K562 (cell line): ENCODE data around the gene FHIT. TPM values are rescaled to one million over a fixed set of nuclear protein-coding genes. Genes with fewer than 3 reads are reported as not detected.

Experiments
- ATAC-seq: fragments of 200-7000 bp; cut with Tn5 transposase; 3 replicates; pipeline ENCODE4 v1.9.1; 2020; ENCODE audit warnings: moderate library complexity
- BruUV-seq: library from RNA; stranded (reverse); fragments of 400-500 nt; replicated peaks from 2 replicates; lab custom pipeline; 2021; lab: Mats Ljungman, UMichigan
- CTCF ChIA-PET: fragments of 300-600 bp; formaldehyde crosslinking; extraction: SDS; loops from one replicate; lab custom pipeline; 2021; ENCODE audit warnings: low intra/inter-chr PET ratio; lab: Yijun Ruan, JAX
- POLR2A ChIA-PET: fragments of 300-600, 350-650 bp; sonication (Branson Sonifier 250); formaldehyde crosslinking; extraction: SDS; loops from one replicate; lab custom pipeline; 2021; ENCODE audit warnings: antibody characterized with exemption, inconsistent platforms; lab: Yijun Ruan, JAX
- DNase-seq, 4 experiments: peaks; one replicate each; pipeline versions ENCODE4 v3.0.0 to v3.0.0-alpha.2; 2011 to 2018; ENCODE audit warnings: low spot score in 3 of 4, mixed read lengths in 3 of 4; ENCODE audit errors: extremely low read depth in 1 of 4
- FAIRE-seq: peaks from 2 replicates; lab custom pipeline; 2011; peaks lifted over from hg19 to GRCh38; lab: Jason Lieb, UNC
- H2AFZ ChIP-seq: 2 replicates; pipeline ENCODE4 v1.6.0; 2011; ENCODE audit warnings: low read depth, low read length, control low read depth, inconsistent platforms
- H3K27ac ChIP-seq: fragments of 200-600 bp; 3 replicates; pipeline ENCODE4 v1.8.0; 2011; ENCODE audit warnings: low read depth, mild to moderate bottlenecking, control low read depth, inconsistent platforms, low read length, moderate library complexity, mixed read lengths; ENCODE audit errors: extremely low read depth
- H3K27me3 ChIP-seq, 2 experiments: fragments of 300-600 bp in 1 of 2; 2 replicates in 1 of 2; 3 replicates in 1 of 2; pipeline versions ENCODE4 v1.6.0 to v1.8.0; 2011; ENCODE audit warnings: inconsistent platforms in 2 of 2, low read length in 2 of 2, mild to moderate bottlenecking in 1 of 2, mixed read lengths in 1 of 2, moderate library complexity in 1 of 2; ENCODE audit not compliant: control insufficient read depth in 2 of 2, insufficient read depth in 2 of 2
- H3K36me3 ChIP-seq: fragments of 300-600 bp; 3 replicates; pipeline ENCODE4 v1.8.0; 2011; ENCODE audit warnings: mild to moderate bottlenecking, low read length, inconsistent platforms; ENCODE audit not compliant: control insufficient read depth, insufficient read depth
- H3K4me1 ChIP-seq, 2 experiments: fragments of 200-600 bp in 1 of 2; replicated peaks in 1 of 2; 2 replicates in 1 of 2; 3 replicates in 1 of 2; pipeline versions ENCODE4 v1.5.1 to v1.8.0; 2011; ENCODE audit warnings: inconsistent platforms in 2 of 2, low read length in 2 of 2, mild to moderate bottlenecking in 1 of 2, mixed read lengths in 1 of 2, moderate library complexity in 1 of 2; ENCODE audit not compliant: control insufficient read depth in 2 of 2, insufficient read depth in 2 of 2
- H3K4me2 ChIP-seq: 2 replicates; pipeline ENCODE4 v1.6.1; 2011; ENCODE audit warnings: low read length, control low read depth, inconsistent platforms, mixed read lengths; ENCODE audit not compliant: insufficient read depth
- H3K4me3 ChIP-seq: fragments of 200-600 bp; sonication (generic), shearing (Covaris generic); 2 replicates; pipeline ENCODE4 v1.5.1; 2016; ENCODE audit warnings: control low read depth, inconsistent platforms
- H3K79me2 ChIP-seq: fragments of 200-600 bp; 3 replicates; pipeline ENCODE4 v1.8.0; 2011; ENCODE audit warnings: low read length, inconsistent platforms; ENCODE audit not compliant: control insufficient read depth, insufficient read depth
- H3K9ac ChIP-seq, 2 experiments: 2 replicates each; pipeline versions ENCODE4 v1.6.0 to v1.6.1; 2011; ENCODE audit warnings: low read depth in 2 of 2, low read length in 2 of 2, control low read depth in 1 of 2, inconsistent platforms in 1 of 2, mild to moderate bottlenecking in 1 of 2, mixed read lengths in 1 of 2; ENCODE audit not compliant: insufficient read depth in 1 of 2
- H3K9me1 ChIP-seq: one replicate; pipeline ENCODE4 v1.6.0; 2011; ENCODE audit warnings: inconsistent platforms, mild to moderate bottlenecking, low read length, moderate library complexity; ENCODE audit not compliant: control insufficient read depth, insufficient read depth
- H3K9me3 ChIP-seq: replicated peaks from 2 replicates; pipeline ENCODE4 v1.5.1; 2011; ENCODE audit warnings: low read depth, low read length, inconsistent platforms; ENCODE audit not compliant: control insufficient read depth, insufficient read depth
- H4K20me1 ChIP-seq: replicated peaks from 2 replicates; pipeline ENCODE4 v1.6.1; 2011; ENCODE audit warnings: low read length, inconsistent platforms, mixed read lengths; ENCODE audit not compliant: control insufficient read depth, insufficient read depth
- ARID3A ChIP-seq: IDR thresholded peaks from 2 replicates; pipeline ENCODE4 v1.6.1; 2012; ENCODE audit warnings: low read depth, low read length, improper control_type of control experiment, borderline replicate concordance
- DDX20 ChIP-seq: fragments of 450-650 bp; IDR thresholded peaks from 2 replicates; pipeline ENCODE4 v1.6.1; 2016; ENCODE audit warnings: missing genetic modification characterization, low read depth, mild to moderate bottlenecking, missing compliant biosample characterization, moderate library complexity
- MCM2 ChIP-seq: fragments of 450-650 bp; IDR thresholded peaks from 2 replicates; pipeline ENCODE4 v1.6.1; 2017; ENCODE audit warnings: low read depth, mild to moderate bottlenecking
- PCBP2 ChIP-seq: fragments of 200-400 bp; formaldehyde crosslinking; IDR thresholded peaks from 2 replicates; pipeline ENCODE4 v1.6.1; 2018; ENCODE audit warnings: low read length, low read depth, mild to moderate bottlenecking, moderate library complexity; ENCODE audit not compliant: poor library complexity, severe bottlenecking
- PRPF4 ChIP-seq: fragments of 200-400 bp; formaldehyde crosslinking; IDR thresholded peaks from one replicate; pipeline ENCODE4 v1.6.1; 2017; ENCODE audit warnings: low read length, low read depth, mild to moderate bottlenecking; ENCODE audit not compliant: insufficient read depth, poor library complexity, severe bottlenecking
- RFX1 ChIP-seq: fragments of 450-650 bp; IDR thresholded peaks from 2 replicates; pipeline ENCODE4 v1.6.1; 2016; ENCODE audit warnings: mild to moderate bottlenecking, moderate library complexity
- STAT6 ChIP-seq: sonication (generic); formaldehyde crosslinking; IDR thresholded peaks from 2 replicates; pipeline ENCODE4 v1.8.1; 2023; ENCODE audit warnings: mild to moderate bottlenecking, missing genetic modification reagents
- TRIM28 ChIP-seq: fragments of 450-650 bp; IDR thresholded peaks from 2 replicates; pipeline ENCODE4 v1.6.1; 2017
- ZNF445 ChIP-seq: fragments of 250-450 bp; sonication (Bioruptor Pico); IDR thresholded peaks from 2 replicates; pipeline ENCODE4 v1.4.0; 2020; ENCODE audit warnings: low read depth, mild to moderate bottlenecking, moderate library complexity
- ZNF76 ChIP-seq: fragments of 250-450 bp; sonication (Bioruptor Pico); IDR thresholded peaks from 2 replicates; pipeline ENCODE4 v1.4.0; 2020; ENCODE audit warnings: mild to moderate bottlenecking, moderate library complexity, borderline replicate concordance
- ZNF830 ChIP-seq: fragments of 250-450 bp; sonication (Bioruptor Pico); IDR thresholded peaks from 2 replicates; pipeline ENCODE4 v1.5.0; 2021; ENCODE audit warnings: mild to moderate bottlenecking
- whole genome bisulfite sequencing: fragments of 100-300 bp; shearing (Covaris generic); methylation state at CpG from one replicate; pipeline ENCODE4 v1.1.6; 2016; ENCODE audit warnings: low coverage, mixed read lengths; ENCODE audit not compliant: insufficient coverage; ENCODE audit errors: missing lambda C conversion rate; 5-methylcytosine and 5-hydroxymethylcytosine counted together
- in situ Hi-C: fragments of 300-500 bp; cut with MboI; formaldehyde crosslinking; loops from 4 replicates; pipeline ENCODE4 v1.15.0; 2018; ENCODE audit warnings: inconsistent platforms, mixed read lengths
- intact Hi-C: fragments of 100-400 bp; cut with micrococcal nuclease; formaldehyde crosslinking; loops from 2 replicates; pipeline ENCODE4 v1.14.2; 2022
- polyA plus RNA-seq, 8 experiments: library from polyadenylated mRNA; depleted of rRNA in 4 of 8; stranded (reverse) in 5 of 8; unstranded in 3 of 8; fragments of >200 nt; fragmentation: Nextera tagmentation in 2 of 8; fragmentation: Illumina TruSeq in 1 of 8; extraction: Ambion mirVana in 2 of 8; extraction: Trizol in 1 of 8; gene quantifications; 2 replicates each; pipeline versions ENCODE4 v1.2.1 to v1.2.3, GENCODE V29; 2011 to 2014; ENCODE audit warnings: inconsistent platforms in 1 of 8, missing spikeins in 1 of 8
- total RNA-seq, 7 experiments: library from RNA; depleted of rRNA in 6 of 7; stranded (reverse); fragments of >200 nt in 6 of 7; fragmentation: Illumina TruSeq in 2 of 7; extraction: Trizol in 2 of 7; gene quantifications; 2 replicates each; pipeline versions ENCODE4 v1.2.1 to v1.2.3, GENCODE V29; 2011 to 2021; ENCODE audit warnings: low replicate concordance in 1 of 7

Gene FHIT
- total and polyA plus RNA-seq, 9 of the 15 experiments (the other 6 are each of a cell fraction or from before 2014, with no cell fraction given) = 1.7 to 9.1 (median 4.3) TPM

- H2AFZ ChIP-seq = no peak overlapping the region
- no peaks in the 10 kb centered on the region for H3K36me3 ChIP-seq
- 0% methylated on average over 1 of the region's 1 CpG for WGBS
- TF ChIP-seq PCBP2 (no peak), RFX1 (no peak)
- H3K27me3 ChIP-seq = no peaks in the 10 kb centered on the region
- CTCF ChIA-PET = no interaction called here
- no peaks in the 10 kb centered on the region for H3K9me1 ChIP-seq
- H3K4me1 ChIP-seq = no peaks in the 10 kb centered on the region
- no peaks in the 10 kb centered on the region for H3K9me3 ChIP-seq
- DNase-seq = no peak
- no peaks in the 10 kb centered on the region for H3K79me2 ChIP-seq
- FAIRE-seq = no peak
- H3K4me3 ChIP-seq = no peak overlapping the region
- in situ Hi-C loops (no loop called here), intact Hi-C loops (no loop called here)
- H4K20me1 ChIP-seq = no peaks in the 10 kb centered on the region
- no peak for ATAC-seq
- H3K4me2 ChIP-seq = no peak overlapping the region
- POLR2A ChIA-PET = no interaction called here
- H3K9ac ChIP-seq = no peak overlapping the region
- BruUV-seq = no TSS peak
- H3K27ac ChIP-seq = no peak overlapping the region
Measured at GRCh38 chr3:59750391-59750790, 1500.9 kb downstream of the FHIT start.

GRCh38 chr3:59749291-59749690 lies 1502.0 kb downstream of the FHIT start:
- 41% methylated on average over 6 of the region's 6 CpGs for WGBS
- H3K9me1 ChIP-seq = no peaks in the 10 kb centered on the region
- H3K4me2 ChIP-seq = no peak overlapping the region
- no peaks in the 10 kb centered on the region for H3K4me1 ChIP-seq
- no peaks in the 10 kb centered on the region for H4K20me1 ChIP-seq
- FAIRE-seq = no peak
- POLR2A ChIA-PET = no interaction called here
- in situ Hi-C loops (no loop called here), intact Hi-C loops (no loop called here)
- no peaks in the 10 kb centered on the region for H3K9me3 ChIP-seq
- no peak overlapping the region for H2AFZ ChIP-seq
- BruUV-seq = no TSS peak
- H3K36me3 ChIP-seq = no peaks in the 10 kb centered on the region
- no peak for ATAC-seq
- H3K4me3 ChIP-seq = no peak overlapping the region
- no peak overlapping the region for H3K27ac ChIP-seq
- no peaks in the 10 kb centered on the region for H3K27me3 ChIP-seq
- no peak for DNase-seq
- no peaks in the 10 kb centered on the region for H3K79me2 ChIP-seq
- H3K9ac ChIP-seq = no peak overlapping the region
- CTCF ChIA-PET = no interaction called here
- TF ChIP-seq ZNF830 (CRISPR knock-in tag) = no peak
- TF ChIP-seq DDX20 (tag) = no peak
- no peak for TF ChIP-seq ZNF76
- TF ChIP-seq PRPF4 = no peak
- no peak for TF ChIP-seq ZNF445 (CRISPR knock-in tag)
- no peak for TF ChIP-seq STAT6 (CRISPR knock-in tag)
- no peak for TF ChIP-seq ARID3A
- TF ChIP-seq MCM2 = no peak
- TF ChIP-seq TRIM28 = no peak
